Right lobe of liver (tissue), 4 donors: Measurements from ENCODE around the gene PRDM8.

Source experiments
- POLR2A ChIP-seq: fragments of 450-650 bp; IDR thresholded peaks from one replicate; pipeline ENCODE4 v1.6.1; 2017; ENCODE audit warnings: antibody characterized with exemption, mild to moderate bottlenecking
- TF ChIP-seq, protein P1 (sequence below), 4 donors: fragments of 200-600 bp in 3 of 4; fragments of 450-650 bp in 1 of 4; IDR thresholded peaks; one replicate each; pipeline versions ENCODE4 v1.5.1 to v1.8.0; 2016 to 2022; ENCODE audit warnings: antibody characterized with exemption in 4 of 4, mild to moderate bottlenecking in 2 of 4
- donor health status: DM: no; HTN: no; CAD: no.
- donor health status: DM: no; HTN: no; CAD: no.
- donor health status: DM: no; HTN: yes; CAD: no.

DNA sequence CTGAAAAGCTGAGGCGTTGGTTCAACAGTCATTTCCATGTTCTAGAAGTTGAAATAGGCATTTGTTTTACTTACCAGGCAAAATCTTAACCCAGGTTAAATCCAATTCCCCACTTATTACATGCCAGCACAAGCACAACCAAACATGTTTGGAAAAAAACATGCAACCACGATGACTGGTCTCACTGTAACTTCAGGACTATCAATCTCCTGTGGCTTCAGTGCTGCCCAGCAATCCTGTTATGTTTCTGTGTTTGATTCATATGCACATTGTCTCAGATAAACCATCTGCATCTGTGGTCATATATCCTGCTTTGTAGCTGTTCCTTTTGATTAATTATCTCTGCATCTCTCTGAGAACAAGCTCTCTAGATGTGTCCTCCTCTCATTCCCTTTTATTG, 28.3 kb downstream of the PRDM8 start:
- TF ChIP-seq POLR2A: no peak
- TF ChIP-seq, protein P1, sequence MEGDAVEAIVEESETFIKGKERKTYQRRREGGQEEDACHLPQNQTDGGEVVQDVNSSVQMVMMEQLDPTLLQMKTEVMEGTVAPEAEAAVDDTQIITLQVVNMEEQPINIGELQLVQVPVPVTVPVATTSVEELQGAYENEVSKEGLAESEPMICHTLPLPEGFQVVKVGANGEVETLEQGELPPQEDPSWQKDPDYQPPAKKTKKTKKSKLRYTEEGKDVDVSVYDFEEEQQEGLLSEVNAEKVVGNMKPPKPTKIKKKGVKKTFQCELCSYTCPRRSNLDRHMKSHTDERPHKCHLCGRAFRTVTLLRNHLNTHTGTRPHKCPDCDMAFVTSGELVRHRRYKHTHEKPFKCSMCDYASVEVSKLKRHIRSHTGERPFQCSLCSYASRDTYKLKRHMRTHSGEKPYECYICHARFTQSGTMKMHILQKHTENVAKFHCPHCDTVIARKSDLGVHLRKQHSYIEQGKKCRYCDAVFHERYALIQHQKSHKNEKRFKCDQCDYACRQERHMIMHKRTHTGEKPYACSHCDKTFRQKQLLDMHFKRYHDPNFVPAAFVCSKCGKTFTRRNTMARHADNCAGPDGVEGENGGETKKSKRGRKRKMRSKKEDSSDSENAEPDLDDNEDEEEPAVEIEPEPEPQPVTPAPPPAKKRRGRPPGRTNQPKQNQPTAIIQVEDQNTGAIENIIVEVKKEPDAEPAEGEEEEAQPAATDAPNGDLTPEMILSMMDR (IDR thresholded peaks at IDR 0.05): no peak
